Bronchial epithelial cell (primary cell): Measurements from ENCODE around the gene ABCD2. TPM values are rescaled to one million over a fixed set of nuclear protein-coding genes. Genes with fewer than 3 reads are reported as not detected.

Experiments
- DNase-seq: peaks from one replicate; pipeline ENCODE4 v3.0.0-alpha.2; 2010; ENCODE audit warnings: low read depth
- FAIRE-seq: peaks from 2 replicates; lab custom pipeline; 2011; peaks lifted over from hg19 to GRCh38; lab: Jason Lieb, UNC
- H3K27me3 ChIP-seq: 2 replicates; pipeline ENCODE4 v1.5.1; 2011; ENCODE audit warnings: low read length; ENCODE audit not compliant: control insufficient read depth, insufficient read depth
- H3K36me3 ChIP-seq: 2 replicates; pipeline ENCODE4 v1.5.1; 2011; ENCODE audit warnings: low read length; ENCODE audit not compliant: control insufficient read depth, insufficient read depth
- H3K4me3 ChIP-seq: 2 replicates; pipeline ENCODE4 v1.5.1; 2011; ENCODE audit warnings: mild to moderate bottlenecking, low read depth, low read length, control low read depth
- CTCF ChIP-seq: IDR thresholded peaks from 2 replicates; pipeline ENCODE4 v1.5.1; 2011; ENCODE audit warnings: mild to moderate bottlenecking, moderate library complexity, low read length, control low read depth, inconsistent platforms; ENCODE audit not compliant: insufficient read depth, severe bottlenecking
- total RNA-seq: library from RNA; depleted of rRNA; stranded (reverse); fragments of >200 nt; gene quantifications from 2 replicates; pipeline ENCODE4 v1.2.1, GENCODE V29; 2014

Gene ABCD2
- total RNA-seq, 1 donor from 2014 or later, result not detected

- Histone ChIP-seq H3K36me3 (no peaks in the 10 kb centered on the region), H3K27me3 (no peaks in the 10 kb centered on the region), H3K4me3 (no peak overlapping the region)
- TF ChIP-seq CTCF, result no peak
- DNase-seq, result no peak
- FAIRE-seq, result no peak
Observed at GRCh38 chr12:39619316-39619659, 315 bp downstream of the ABCD2 start.

DNA sequence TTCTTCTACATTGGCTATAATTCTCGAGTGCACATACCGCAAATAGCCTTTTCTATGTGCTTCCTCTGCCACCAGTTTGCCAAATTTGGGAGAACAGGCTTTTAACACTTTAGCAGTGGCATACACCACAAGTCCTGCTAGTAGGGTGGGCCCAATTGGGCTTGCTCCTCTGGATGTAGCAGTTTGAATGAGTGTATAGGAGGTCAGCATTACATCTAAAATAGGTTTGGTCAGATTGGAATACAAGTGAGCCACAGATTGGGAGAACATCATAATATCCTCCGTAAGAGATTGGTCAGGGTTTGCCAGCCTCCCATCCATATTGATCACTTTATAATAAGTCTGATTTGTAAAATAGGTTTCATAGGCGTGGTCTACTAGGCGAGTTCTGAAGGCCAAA is 902 bp downstream of the ABCD2 start:
- Histone ChIP-seq H3K27me3 (no peaks in the 10 kb centered on the region), H3K4me3 (no peak overlapping the region), H3K36me3 (no peaks in the 10 kb centered on the region)
- FAIRE-seq (no peak), DNase-seq (no peak)
- TF ChIP-seq CTCF, result no peak

GRCh38 chr12:39617887-39618286 is 1.7 kb downstream of the ABCD2 start:
- no peak for TF ChIP-seq CTCF
- Histone ChIP-seq H3K27me3 (no peaks in the 10 kb centered on the region), H3K4me3 (no peak overlapping the region), H3K36me3 (no peaks in the 10 kb centered on the region)
- DNase-seq (no peak), FAIRE-seq (no peak)

DNA sequence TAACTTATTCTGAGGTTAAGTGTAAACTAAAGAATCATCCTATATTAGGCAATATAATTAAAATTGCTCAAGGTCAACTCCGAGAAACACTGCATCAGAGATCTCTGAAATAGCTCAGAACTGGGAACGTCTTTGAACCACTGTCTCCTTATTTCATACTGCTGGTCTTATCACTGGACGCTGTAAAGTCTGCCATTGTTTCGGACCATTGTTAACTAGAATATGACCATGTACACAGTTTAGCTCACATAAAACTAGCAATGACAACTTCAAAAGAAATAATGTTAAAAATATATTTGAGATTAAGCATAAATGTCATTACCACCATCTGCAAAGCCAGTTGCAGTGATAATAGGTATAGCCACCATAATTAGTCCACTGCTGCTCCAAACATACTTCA is 2.9 kb downstream of the ABCD2 start:
- no peak for TF ChIP-seq CTCF
- H3K27me3 ChIP-seq, result no peaks in the 10 kb centered on the region
- FAIRE-seq (no peak), DNase-seq (no peak)
- H3K4me3 ChIP-seq, result no peak overlapping the region
- H3K36me3 ChIP-seq, result no peaks in the 10 kb centered on the region

DNA sequence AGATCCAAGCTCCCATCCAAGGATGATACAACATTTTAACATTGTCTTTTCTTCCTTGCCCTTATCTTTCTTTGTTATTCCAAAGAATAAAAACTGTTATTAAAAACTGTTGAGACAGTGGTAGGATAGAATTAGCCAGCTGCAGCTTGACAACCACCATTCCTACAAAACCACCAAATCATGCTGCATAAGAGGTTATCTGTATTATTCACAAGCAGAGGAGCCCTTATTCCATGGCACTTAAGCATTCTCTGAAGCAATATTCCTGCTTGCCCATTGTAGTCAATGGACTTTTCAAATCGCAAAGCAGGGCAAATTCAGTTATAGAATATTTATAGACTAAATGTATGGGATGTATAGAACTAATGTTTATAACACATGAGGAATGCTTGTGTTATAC is 3.4 kb downstream of the ABCD2 start:
- FAIRE-seq (no peak), DNase-seq (no peak)
- no peaks in the 10 kb centered on the region for H3K27me3 ChIP-seq
- no peak overlapping the region for H3K4me3 ChIP-seq
- no peaks in the 10 kb centered on the region for H3K36me3 ChIP-seq
- no peak for TF ChIP-seq CTCF

- FAIRE-seq, result no peak
- H3K36me3 ChIP-seq, result no peaks in the 10 kb centered on the region
- no peak overlapping the region for H3K4me3 ChIP-seq
- no peak for DNase-seq
- TF ChIP-seq CTCF, result no peak
- H3K27me3 ChIP-seq, result no peaks in the 10 kb centered on the region
Observed at GRCh38 chr12:39613525-39613924, 6.1 kb downstream of the ABCD2 start.
